MG63 (cell line): ENCODE results near the gene PKDREJ. TPM values are rescaled to one million over a fixed set of nuclear protein-coding genes. Genes with fewer than 3 reads are reported as not detected.
"Not testable (repeated sequence)": the region's sequence is repeated elsewhere in the genome, so short reads cannot be mapped to it uniquely, and the experiment has no call there.

Experiments
- DNase-seq: peaks from one replicate; pipeline ENCODE4 v3.0.0-alpha.2; 2020
- H3K27me3 ChIP-seq: fragments of 250-450 bp; sonication (Bioruptor Pico); 2 replicates; pipeline ENCODE4 v1.5.1; 2020; ENCODE audit warnings: mild to moderate bottlenecking, moderate library complexity
- H3K36me3 ChIP-seq: fragments of 250-450 bp; sonication (Bioruptor Pico); 2 replicates; pipeline ENCODE4 v1.5.1; 2020; ENCODE audit warnings: mild to moderate bottlenecking, moderate library complexity
- H3K4me3 ChIP-seq: fragments of 250-450 bp; sonication (Bioruptor Pico); 2 replicates; pipeline ENCODE4 v1.5.1; 2020; ENCODE audit warnings: mild to moderate bottlenecking, moderate library complexity
- H3K9me3 ChIP-seq: fragments of 250-450 bp; sonication (Bioruptor Pico); 2 replicates; pipeline ENCODE4 v1.5.1; 2020; ENCODE audit warnings: mild to moderate bottlenecking, moderate library complexity
- total RNA-seq: library from RNA; depleted of rRNA; stranded (reverse); fragments of >200 nt; shearing (Covaris generic); gene quantifications from 2 replicates; pipeline ENCODE4 v1.2.3, GENCODE V29; 2014; ENCODE audit warnings: low replicate concordance; rRNA removed

The PKDREJ gene, protein sequence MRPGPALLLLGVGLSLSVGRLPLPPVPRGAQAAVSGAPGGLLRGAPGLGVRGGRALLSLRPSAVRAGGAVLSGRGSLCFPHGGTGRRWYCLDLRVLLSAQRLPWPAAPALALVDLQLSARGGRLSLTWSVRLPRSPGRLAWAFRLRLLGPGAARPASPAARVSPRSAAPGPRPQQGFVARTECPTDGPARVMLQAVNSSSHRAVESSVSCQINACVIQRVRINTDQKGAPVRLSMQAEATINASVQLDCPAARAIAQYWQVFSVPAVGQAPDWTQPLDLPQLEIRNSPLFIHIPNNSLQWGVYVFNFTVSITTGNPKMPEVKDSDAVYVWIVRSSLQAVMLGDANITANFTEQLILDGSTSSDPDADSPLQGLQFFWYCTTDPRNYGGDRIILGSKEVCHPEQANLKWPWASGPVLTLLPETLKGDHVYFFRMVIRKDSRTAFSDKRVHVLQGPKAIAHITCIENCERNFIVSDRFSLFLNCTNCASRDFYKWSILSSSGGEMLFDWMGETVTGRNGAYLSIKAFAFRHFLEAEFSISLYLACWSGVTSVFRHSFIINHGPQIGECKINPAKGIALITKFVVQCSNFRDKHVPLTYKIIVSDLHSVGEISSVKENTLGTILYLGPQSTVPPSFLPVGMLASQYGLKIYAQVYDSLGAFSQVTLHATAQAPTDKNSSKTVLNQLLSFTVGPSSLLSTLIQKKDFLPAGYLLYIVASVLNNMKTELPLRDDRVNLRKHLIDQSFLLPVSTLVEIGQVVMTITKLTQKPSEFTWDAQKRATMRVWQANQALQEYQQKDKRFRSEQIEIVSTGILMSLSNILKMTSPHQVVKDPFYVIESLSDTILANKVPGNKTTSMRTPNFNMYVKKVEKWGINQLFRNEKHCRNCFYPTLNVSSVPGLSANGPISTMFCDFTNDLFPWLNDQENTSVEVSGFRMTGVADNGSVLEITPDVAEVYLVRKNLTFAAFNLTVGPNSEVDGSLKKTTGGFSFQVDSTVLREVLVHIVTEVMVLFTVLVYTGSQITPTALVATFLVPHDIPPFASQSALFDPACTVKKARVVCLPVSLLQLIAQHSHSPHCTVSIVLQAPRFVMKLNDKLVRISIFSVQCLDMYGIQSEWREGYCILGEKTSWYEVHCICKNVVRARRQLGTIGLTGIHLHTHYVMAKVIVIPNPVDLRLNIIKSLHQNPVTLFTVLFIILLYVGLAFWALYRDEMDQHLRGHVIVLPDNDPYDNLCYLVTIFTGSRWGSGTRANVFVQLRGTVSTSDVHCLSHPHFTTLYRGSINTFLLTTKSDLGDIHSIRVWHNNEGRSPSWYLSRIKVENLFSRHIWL (N-terminal part only)
- not detected in 2 replicates for total RNA-seq

DNA sequence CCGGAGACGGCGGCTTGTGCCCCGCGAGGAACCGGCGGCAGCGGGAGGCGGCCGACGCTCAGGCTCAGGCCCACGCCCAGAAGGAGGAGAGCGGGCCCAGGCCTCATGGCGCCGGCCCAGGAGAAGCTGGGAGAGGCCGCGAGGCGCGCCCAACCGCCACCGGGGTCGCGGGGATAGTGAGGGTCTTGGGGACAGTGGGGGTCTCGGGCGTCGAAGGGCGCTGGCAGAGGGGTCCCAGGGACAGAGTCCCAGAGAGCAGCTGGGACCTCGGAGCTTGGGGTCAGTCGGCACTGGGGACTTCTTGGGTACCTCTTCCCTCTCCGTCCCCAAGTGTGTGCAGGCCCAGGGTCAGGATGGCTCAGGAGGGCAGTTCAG, at the start of gene PKDREJ:
PKDREJ (minus strand) TSS at position 128 of the 375 bp plus-strand sequence; CDS start at position 107, 21 bp downstream.
- no peak within 1 kb of the TSS for H3K4me3 ChIP-seq
- H3K27me3 ChIP-seq, result no peaks in the 10 kb centered on the region
- no peak for DNase-seq
- no peaks in the 10 kb centered on the region for H3K36me3 ChIP-seq
- H3K9me3 ChIP-seq, result no peaks in the 10 kb centered on the region; the same call in 1 of the 2 replicates

DNA sequence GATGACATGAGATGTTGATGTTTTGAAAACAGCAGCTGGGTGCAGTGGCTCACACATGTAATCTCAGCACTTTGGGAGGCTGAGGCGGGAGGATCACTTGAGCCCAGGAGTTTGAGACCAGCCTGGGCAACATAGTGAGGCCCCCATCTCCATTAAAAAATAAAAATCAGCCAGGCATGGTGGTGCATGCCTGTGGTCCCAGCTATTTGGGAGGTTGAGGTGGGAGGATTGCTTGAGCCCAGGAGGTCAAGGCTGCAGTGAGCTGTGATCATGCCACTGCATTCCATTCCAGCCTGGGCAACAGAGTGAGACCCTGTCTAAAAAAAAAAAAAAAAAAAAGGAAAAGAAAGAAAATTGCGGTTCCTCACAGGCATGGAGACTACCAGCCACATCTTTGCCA, 49.7 kb upstream of the PKDREJ start:
- peaks cover 84% of the 10 kb centered on the region for H3K36me3 ChIP-seq
- H3K9me3 ChIP-seq, result not testable (repeated sequence)

DNA sequence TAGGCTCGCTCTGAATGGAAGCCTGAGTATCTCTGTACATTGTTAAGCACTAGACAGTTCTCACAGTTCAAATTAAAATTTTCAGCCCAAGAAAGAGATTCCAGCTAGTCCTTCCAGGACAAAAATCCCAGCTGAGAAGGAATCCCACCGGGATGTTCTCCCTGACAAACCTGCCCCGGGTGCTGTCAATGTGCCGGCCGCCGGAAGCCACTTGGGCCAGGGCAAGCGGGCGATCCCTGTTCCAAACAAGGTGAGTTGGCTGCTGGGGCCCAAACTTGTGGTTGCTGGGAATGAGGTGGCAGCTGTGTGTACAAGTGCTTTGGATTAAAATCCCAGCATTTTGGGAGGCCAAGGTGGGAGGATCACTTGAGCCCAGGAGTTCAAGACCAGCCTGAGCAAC, 48.9 kb upstream of the PKDREJ start:
- no peaks in the 10 kb centered on the region for H3K9me3 ChIP-seq
- no peaks in the 10 kb centered on the region for H3K27me3 ChIP-seq
- no peak overlapping the region for H3K4me3 ChIP-seq
- DNase-seq, result no peak
- peaks cover 77% of the 10 kb centered on the region for H3K36me3 ChIP-seq

More for the DNA sequence above, 49.7 kb upstream of the PKDREJ start:
- H3K27me3 ChIP-seq, H3K4me3 ChIP-seq, DNase-seq: not testable (repeated sequence)

DNA sequence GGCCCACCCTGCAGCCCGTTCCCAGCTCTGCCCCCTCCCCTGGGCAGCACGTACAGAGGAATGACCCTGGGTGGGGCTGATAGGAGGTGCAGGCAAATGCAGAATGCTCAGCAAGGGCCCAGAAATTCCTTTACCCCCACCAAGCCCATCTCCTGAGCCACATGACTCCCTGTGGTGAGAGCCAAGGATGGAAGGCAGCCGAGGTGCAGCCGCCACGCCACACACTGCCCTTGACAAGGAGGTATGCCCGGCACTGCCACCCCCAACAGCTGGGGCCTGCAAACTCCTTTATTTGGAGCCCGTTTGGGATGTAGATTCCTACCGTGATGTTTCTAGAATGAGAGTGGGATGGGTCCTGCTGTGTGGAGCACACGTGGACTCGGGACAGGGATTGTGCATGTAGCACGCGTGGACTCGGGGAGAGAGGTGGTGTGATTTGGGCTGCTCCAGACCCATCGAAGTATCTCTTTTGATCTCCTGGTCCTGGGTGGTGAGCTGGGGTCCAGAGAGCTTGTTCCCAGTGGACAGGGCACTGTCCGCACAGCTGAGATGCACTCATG, 46.5 kb upstream of the PKDREJ start:
- no peaks in the 10 kb centered on the region for H3K27me3 ChIP-seq
- no peak overlapping the region for H3K4me3 ChIP-seq
- peaks cover 68% of the 10 kb centered on the region for H3K36me3 ChIP-seq
- no peak for DNase-seq
- no peaks in the 10 kb centered on the region for H3K9me3 ChIP-seq

DNA sequence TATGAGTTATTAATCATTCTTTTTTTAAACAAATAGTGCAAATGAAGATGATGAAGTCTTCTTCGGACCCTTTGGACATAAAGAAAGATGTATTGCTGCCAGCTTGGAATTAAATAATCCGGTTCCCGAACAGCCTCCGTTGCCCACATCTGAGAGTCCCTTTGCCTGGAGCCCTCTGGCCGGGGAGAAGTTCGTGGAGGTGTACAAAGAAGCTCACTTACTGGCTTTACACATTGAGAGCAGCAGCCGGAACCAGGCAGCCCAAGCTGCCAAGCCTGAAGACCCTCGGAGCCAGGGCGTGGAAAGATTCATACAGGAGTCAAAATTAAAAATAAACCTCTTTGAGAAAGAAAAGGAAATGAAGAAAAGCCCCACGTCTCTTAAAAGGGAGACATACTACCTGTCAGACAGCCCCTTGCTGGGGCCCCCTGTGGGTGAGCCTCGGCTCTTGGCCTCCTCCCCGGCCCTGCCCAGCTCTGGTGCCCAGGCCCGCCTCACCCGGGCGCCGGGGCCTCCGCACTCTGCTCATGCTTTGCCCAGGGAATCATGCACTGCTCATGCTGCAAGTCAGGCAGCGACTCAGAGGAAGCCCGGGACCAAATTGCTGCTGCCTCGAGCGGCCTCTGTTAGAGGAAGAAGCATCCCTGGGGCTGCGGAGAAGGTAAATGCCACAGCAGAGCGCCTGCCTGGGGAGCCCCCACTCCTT, 45.3 kb upstream of the PKDREJ start:
- peaks cover 62% of the 10 kb centered on the region for H3K36me3 ChIP-seq

DNA sequence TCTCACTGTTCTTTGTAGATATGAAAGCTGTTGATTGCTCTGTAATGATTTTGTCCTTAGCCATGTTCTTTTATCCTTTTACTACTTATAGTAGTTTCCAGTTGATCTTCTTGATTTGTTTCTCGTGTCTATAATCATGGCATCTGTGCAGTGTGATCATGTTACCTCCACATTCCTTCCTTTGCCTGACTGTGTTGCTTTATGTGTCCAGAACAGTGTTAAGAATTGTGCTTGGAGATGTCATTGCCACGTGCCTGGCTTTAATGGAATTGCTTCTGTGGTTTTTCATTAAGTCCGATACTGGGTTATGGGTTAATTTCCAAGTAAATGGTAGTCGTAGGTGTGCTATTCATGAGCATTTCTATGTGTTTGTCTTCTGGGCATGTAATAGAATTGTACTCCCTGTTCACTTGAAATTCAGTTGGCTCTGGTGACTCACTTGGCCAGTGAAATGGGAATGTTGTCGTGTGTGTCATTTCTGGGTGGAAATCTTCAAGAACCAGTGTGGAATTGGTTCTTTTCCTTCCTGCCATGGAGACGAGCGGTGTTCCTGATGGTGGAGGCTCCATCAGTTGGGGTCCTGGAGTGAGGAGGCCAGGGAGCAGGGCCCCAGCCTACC, 40.3 kb upstream of the PKDREJ start:
- no peaks in the 10 kb centered on the region for H3K9me3 ChIP-seq
- H3K4me3 ChIP-seq, result no peak overlapping the region
- no peak for DNase-seq
- no peaks in the 10 kb centered on the region for H3K27me3 ChIP-seq
- H3K36me3 ChIP-seq, result peaks cover 63% of the 10 kb centered on the region

More for the DNA sequence above, 45.3 kb upstream of the PKDREJ start:
- DNase-seq, result no peak
- Histone ChIP-seq H3K9me3 (no peaks in the 10 kb centered on the region), H3K4me3 (no peak overlapping the region), H3K27me3 (no peaks in the 10 kb centered on the region)

DNA sequence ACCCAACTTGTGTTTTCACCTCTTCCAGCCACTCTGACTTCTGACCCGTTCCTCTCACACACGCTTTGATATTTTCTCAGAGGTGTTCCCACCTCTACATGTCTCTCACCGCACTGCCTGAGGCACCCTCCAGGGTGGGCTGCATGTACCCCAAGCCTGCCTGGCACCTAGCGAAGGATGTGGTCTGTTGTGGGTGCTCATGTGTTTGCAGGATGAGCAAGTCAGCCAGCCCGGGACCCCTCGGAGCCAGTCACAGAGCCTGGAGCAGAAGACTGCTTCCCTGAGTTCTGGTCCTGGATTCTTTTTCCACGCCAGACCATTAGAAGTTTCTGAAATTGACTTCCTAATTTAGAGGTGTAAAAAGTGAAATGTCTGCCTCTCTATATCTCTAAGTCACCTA, 37.3 kb upstream of the PKDREJ start:
- H3K27me3 ChIP-seq, result no peaks in the 10 kb centered on the region
- peaks cover 62% of the 10 kb centered on the region for H3K36me3 ChIP-seq
- no peaks in the 10 kb centered on the region for H3K9me3 ChIP-seq
- no peak for DNase-seq
- no peak overlapping the region for H3K4me3 ChIP-seq

DNA sequence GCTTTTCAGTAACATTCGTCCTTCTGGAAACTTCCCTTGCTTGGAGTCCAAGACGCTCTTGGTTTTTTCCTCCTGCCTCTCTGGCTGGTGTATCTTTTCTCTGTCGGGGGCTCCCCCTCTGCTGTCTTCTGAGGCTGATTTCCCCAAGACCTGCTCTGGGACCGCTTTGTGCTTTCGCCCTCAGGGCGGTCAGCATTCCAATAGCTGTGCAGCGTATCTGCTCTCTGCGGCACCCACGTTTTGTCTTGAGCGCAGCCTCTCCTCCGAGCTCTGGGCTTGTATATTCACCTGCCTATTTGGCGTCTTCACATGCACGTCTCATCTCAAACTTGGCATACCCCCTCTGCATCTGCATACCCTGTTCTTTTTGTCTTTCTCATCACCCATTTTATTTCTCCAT, 36.0 kb upstream of the PKDREJ start:
- H3K9me3 ChIP-seq, result no peaks in the 10 kb centered on the region
- H3K27me3 ChIP-seq, result no peaks in the 10 kb centered on the region
- H3K4me3 ChIP-seq, result no peak overlapping the region
- H3K36me3 ChIP-seq, result peaks cover 49% of the 10 kb centered on the region
- DNase-seq, result no peak

DNA sequence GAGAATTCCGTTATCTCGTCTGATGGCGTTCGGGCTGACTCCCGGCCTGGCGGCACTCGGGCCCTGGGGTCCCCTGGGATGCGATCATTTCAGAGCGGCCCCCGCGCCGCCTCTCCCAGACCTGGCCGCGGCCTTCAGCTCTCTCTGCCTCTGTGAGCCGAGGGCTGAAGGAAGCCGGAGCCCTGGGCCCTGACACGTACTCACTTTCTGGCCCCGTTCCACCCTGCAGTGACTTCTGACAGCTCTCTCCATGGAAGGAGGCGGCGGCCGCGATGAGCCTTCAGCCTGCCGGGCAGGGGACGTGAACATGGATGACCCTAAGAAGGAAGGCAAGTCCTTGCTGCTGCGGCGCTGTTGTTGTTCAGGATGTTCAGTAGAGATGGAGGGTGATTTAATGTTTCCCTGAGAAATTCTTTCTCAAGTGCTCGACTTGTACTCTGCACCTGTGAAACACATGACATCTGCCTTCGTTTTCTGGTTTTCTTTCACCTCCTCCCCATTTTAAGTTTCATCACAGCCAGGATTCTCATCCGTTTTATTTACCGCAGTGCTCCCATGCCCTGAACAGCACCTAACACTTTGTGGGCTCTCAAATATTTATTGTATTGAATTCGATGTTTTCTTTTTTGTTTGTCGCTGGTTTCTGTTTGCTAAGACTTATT, 34.1 kb upstream of the PKDREJ start:
- Histone ChIP-seq H3K4me3 (peak overlapping the region; percentile 73), H3K27me3 (no peaks in the 10 kb centered on the region), H3K36me3 (peaks cover 40% of the 10 kb centered on the region), H3K9me3 (no peaks in the 10 kb centered on the region)
- DNase-seq, result peak; percentile 75

DNA sequence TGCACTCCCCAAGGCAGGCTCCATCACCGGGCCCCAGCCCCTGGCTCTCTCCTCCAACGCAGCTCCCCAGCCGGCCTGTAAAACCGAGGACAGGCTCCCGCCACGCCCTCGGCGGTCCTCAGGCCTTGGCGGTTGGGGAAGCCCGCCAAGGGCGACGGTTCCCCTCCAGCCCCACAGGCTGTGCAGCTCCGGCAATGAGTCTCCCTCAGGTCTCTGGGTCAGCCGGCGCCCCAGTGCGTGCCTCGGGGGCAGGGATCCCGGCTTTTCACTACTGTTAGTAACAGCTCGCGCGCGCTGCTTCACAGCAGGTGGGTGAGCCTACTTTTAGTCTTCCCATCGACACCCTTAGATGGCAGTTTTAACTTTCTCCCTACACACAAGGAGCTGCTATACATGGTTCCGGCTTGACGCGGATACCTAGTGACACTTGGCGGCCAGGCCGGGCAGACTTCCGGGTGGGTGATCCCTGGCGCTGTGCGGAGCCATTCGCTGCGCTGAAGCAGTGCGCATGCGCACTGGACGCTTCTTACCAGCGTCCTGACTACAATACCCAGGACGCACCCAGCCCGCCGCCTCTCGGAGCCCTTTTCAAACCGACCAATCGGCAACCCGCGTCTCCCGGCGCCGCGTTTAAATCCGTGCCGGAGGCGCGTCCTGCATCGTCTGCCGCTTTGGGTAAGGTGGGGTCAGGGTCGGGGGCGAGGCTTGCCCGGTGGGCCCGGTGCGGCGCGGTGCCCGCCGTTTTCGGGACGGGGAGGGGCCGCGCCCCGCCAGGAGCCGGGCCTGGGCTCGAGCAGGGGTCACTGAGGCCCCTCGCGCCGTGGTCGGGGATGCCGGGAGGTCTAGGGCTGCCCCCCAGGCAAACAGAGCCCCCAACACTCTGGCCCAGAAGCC, 33.4 kb upstream of the PKDREJ start, which contains the start of gene GTSE1:
GTSE1 (plus strand) TSS at position 614 of the 894 bp plus-strand sequence. CDS start 531 bp downstream, outside the sequence.
- peak; percentile 97 for DNase-seq
- H3K36me3 ChIP-seq, result peaks cover 35% of the 10 kb centered on the region

DNA sequence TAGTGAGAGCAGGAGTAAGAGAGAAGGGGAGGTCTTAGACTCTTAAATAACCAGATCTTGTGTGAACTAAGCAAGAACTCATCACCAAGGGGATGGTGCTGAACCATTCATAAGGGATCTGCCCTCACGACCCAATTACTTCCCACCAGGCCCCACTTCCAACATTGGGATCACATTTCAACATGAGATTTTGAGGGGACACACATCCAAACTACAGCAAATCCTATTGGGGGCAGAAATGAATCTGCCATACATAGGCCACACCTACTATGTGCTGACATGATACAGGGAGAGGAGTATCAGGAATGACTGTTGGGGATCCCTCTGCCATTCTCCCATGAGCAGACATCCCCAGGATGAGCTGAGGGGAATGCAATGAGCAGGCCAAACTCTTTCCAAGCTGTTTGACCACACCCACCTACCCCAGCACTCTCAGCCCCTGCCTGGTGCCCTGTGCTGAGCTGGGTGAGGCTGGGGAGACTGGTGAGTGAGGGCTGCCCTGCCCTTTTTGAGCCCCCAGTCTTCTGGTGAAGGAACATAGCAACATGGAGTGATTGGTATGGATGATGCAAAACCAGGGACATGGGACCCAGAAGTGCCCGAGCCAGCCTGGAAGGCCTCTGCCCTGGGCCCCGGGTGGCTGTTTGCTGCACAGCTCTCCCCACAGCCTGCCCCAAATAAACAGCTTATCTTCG, 32.3 kb upstream of the PKDREJ start:
- Histone ChIP-seq H3K9me3 (no peaks in the 10 kb centered on the region), H3K27me3 (no peaks in the 10 kb centered on the region), H3K4me3 (peak overlapping the region; percentile 73), H3K36me3 (peaks cover 26% of the 10 kb centered on the region)
- peak; percentile 19 for DNase-seq

More for the DNA sequence above, 33.4 kb upstream of the PKDREJ start, which contains the start of gene GTSE1:
- Histone ChIP-seq H3K27me3 (no peaks in the 10 kb centered on the region), H3K9me3 (no peaks in the 10 kb centered on the region), H3K4me3 (peak within 1 kb of the TSS; percentile 73)

DNA sequence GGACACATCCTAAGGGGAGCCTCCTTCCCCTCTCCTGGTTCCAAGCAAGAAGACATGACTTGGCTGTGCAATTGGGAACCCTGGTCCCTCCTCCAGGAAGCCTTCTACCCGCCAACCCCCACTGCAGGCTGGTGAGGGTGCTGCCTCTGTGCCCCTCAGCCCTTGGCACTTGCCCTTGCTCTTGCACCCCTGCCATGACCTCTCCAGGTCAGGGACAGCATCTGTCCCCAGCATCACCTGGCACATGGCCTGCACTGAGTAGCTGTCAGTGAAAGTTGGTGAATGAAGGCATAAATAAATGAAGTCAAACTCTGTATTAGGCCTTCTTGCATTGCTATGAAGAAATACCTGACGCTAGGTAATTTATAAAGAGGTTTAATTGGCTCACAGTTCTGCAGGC, 31.6 kb upstream of the PKDREJ start:
- no peaks in the 10 kb centered on the region for H3K27me3 ChIP-seq
- DNase-seq, result no peak
- no peak overlapping the region for H3K4me3 ChIP-seq
- peaks cover 20% of the 10 kb centered on the region for H3K36me3 ChIP-seq
- no peaks in the 10 kb centered on the region for H3K9me3 ChIP-seq

DNA sequence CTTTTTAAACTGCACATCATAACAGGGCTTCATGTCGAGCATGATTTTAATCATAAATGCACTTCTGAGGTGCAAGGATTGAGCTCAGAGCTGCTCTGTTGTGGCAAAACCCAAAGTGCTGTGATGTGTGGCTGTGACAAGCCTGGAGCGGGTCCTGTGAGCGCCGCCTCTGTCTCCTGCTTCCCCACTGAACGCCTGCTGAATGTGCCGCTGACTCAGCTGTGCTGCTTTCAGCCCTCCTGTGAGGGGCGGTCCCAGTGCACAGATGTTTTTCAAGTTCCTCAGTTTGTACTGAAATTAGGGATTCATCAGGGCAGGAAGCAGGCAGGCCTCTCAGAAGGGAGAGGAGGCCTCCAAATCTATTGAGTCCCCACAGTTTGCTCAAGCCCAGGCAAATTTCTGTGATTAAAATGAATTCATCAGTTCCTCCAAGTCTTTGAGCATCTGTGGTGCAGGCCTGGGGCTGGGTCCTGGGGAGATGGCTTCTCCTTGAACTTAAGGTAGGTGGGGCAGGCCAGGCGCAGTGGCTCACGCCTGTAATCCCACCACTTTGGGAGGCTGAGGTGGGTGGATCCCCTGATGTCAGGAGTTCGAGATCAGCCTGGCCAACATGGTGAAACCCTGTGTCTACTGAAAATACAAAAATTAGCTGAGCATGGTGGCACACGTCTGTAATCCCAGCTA, 30.6 kb upstream of the PKDREJ start:
- no peak overlapping the region for H3K4me3 ChIP-seq
- H3K36me3 ChIP-seq, result peaks cover 12% of the 10 kb centered on the region
- H3K27me3 ChIP-seq, result no peaks in the 10 kb centered on the region
- no peaks in the 10 kb centered on the region for H3K9me3 ChIP-seq
- DNase-seq, result no peak
